HepG2 (cell line): ENCODE measurements around the gene SLC22A13. TPM values are rescaled to one million over a fixed set of nuclear protein-coding genes. Genes with fewer than 3 reads are reported as not detected.

Experiments
- ATAC-seq: fragments of 200-7000 bp; cut with Tn5 transposase; 3 replicates; pipeline ENCODE4 v1.9.1; 2020; ENCODE audit warnings: mild to moderate bottlenecking, moderate library complexity
- BruUV-seq: library from RNA; stranded (reverse); fragments of 400-500 nt; replicated peaks from 2 replicates; lab custom pipeline; 2021; lab: Mats Ljungman, UMichigan
- CTCF ChIA-PET: fragments of 300-600 bp; formaldehyde crosslinking; extraction: SDS; loops from one replicate; lab custom pipeline; 2021; ENCODE audit warnings: low total read pairs, inconsistent platforms, low intra/inter-chr PET ratio; lab: Yijun Ruan, JAX
- POLR2A ChIA-PET: fragments of 350-600 bp; sonication (Branson Sonifier 250); formaldehyde crosslinking; loops from one replicate; lab custom pipeline; 2020; ENCODE audit warnings: antibody characterized with exemption, inconsistent platforms; lab: Yijun Ruan, JAX
- DNase-seq: peaks from one replicate; pipeline ENCODE4 v3.0.0-alpha.2; 2015; ENCODE audit warnings: low spot score
- FAIRE-seq: peaks from 3 replicates; lab custom pipeline; 2011; peaks lifted over from hg19 to GRCh38; lab: Jason Lieb, UNC
- H2AFZ ChIP-seq: one replicate; pipeline ENCODE4 v1.6.1; 2011; ENCODE audit warnings: low read length, inconsistent platforms
- H3K27ac ChIP-seq: fragments of 300-600 bp; 3 replicates; pipeline ENCODE4 v1.8.0; 2011; ENCODE audit warnings: mixed run types, mild to moderate bottlenecking, mixed read lengths, low read length, inconsistent platforms; ENCODE audit not compliant: insufficient read depth; ENCODE audit errors: extremely low read length
- H3K27me3 ChIP-seq, 2 experiments: fragments of 200-600 bp in 1 of 2; 2 replicates in 1 of 2; 3 replicates in 1 of 2; pipeline versions ENCODE4 v1.6.0 to v1.8.0; 2011; ENCODE audit warnings: low read length in 2 of 2, mild to moderate bottlenecking in 2 of 2, moderate library complexity in 2 of 2, inconsistent platforms in 1 of 2; ENCODE audit not compliant: insufficient read depth in 2 of 2, control insufficient read depth in 1 of 2
- H3K36me3 ChIP-seq, 2 experiments: fragments of 200-600 bp in 1 of 2; replicated peaks in 1 of 2; 2 replicates in 1 of 2; 3 replicates in 1 of 2; pipeline versions ENCODE4 v1.5.1 to v1.8.0; 2011; ENCODE audit warnings: low read length in 2 of 2, inconsistent platforms in 1 of 2; ENCODE audit not compliant: insufficient read depth in 2 of 2, control insufficient read depth in 1 of 2
- H3K4me1 ChIP-seq: 2 replicates; pipeline ENCODE4 v1.5.1; 2012; ENCODE audit warnings: low read length, inconsistent platforms; ENCODE audit not compliant: insufficient read depth
- H3K4me2 ChIP-seq: 2 replicates; pipeline ENCODE4 v1.6.0; 2011; ENCODE audit warnings: low read depth, low read length, inconsistent platforms
- H3K4me3 ChIP-seq, 3 experiments: fragments of 200-600 bp in 1 of 3; sonication (generic), shearing (Covaris generic) in 1 of 3; replicated peaks in 1 of 3; 2 replicates each; pipeline ENCODE4 v1.5.1; 2011 to 2016; ENCODE audit warnings: low read length in 3 of 3, inconsistent platforms in 2 of 3, low read depth in 2 of 3, mild to moderate bottlenecking in 2 of 3, control low read depth in 1 of 3, mixed read lengths in 1 of 3; ENCODE audit not compliant: insufficient read depth in 1 of 3
- H3K79me2 ChIP-seq: one replicate; pipeline ENCODE4 v1.6.1; 2011; ENCODE audit warnings: low read length, inconsistent platforms; ENCODE audit not compliant: insufficient read depth
- H3K9ac ChIP-seq: 2 replicates; pipeline ENCODE4 v1.6.0; 2011; ENCODE audit warnings: mild to moderate bottlenecking, low read depth, low read length, inconsistent platforms; ENCODE audit not compliant: insufficient read depth
- H3K9me3 ChIP-seq: 2 replicates; pipeline ENCODE4 v1.5.1; 2012; ENCODE audit warnings: mild to moderate bottlenecking, low read length
- H4K20me1 ChIP-seq: 2 replicates; pipeline ENCODE4 v1.6.0; 2011; ENCODE audit warnings: inconsistent platforms, mild to moderate bottlenecking, low read length, moderate library complexity; ENCODE audit not compliant: insufficient read depth
- CEBPG ChIP-seq: IDR thresholded peaks from 2 replicates; pipeline ENCODE4 v1.6.1; 2016
- FOSL2 ChIP-seq: sonication (generic); formaldehyde crosslinking; IDR thresholded peaks from 2 replicates; pipeline ENCODE4 v1.4.0; 2020; ENCODE audit warnings: missing genetic modification reagents
- GABPA ChIP-seq, 2 experiments: IDR thresholded peaks; 2 replicates each; pipeline ENCODE4 v1.6.1; 2011 to 2016; ENCODE audit warnings: low read depth in 2 of 2, low read length in 1 of 2, missing biosample characterization in 1 of 2, missing genetic modification characterization in 1 of 2
- ISX ChIP-seq: sonication (generic); formaldehyde crosslinking; conservative IDR thresholded peaks from 2 replicates; pipeline ENCODE4 v1.5.0; 2020; ENCODE audit warnings: missing genetic modification reagents
- MIXL1 ChIP-seq: IDR thresholded peaks from 2 replicates; pipeline ENCODE4 v1.6.1; 2016
- RBM39 ChIP-seq: fragments of 200-400 bp; formaldehyde crosslinking; IDR thresholded peaks from one replicate; pipeline ENCODE4 v1.6.1; 2018; ENCODE audit warnings: antibody characterized with exemption, mild to moderate bottlenecking, low read depth, low read length; ENCODE audit not compliant: poor library complexity, severe bottlenecking
- RELA ChIP-seq: sonication (generic); formaldehyde crosslinking; IDR thresholded peaks from 2 replicates; pipeline ENCODE4 v1.4.0; 2020; ENCODE audit warnings: missing genetic modification reagents
- THAP8 ChIP-seq: sonication (generic); formaldehyde crosslinking; IDR thresholded peaks from 2 replicates; pipeline ENCODE4 v1.5.1; 2020; ENCODE audit warnings: missing genetic modification reagents, mild to moderate bottlenecking, borderline replicate concordance
- ZFP37 ChIP-seq: sonication (generic); formaldehyde crosslinking; IDR thresholded peaks from 2 replicates; pipeline ENCODE4 v1.4.0; 2020; ENCODE audit warnings: missing genetic modification reagents, borderline replicate concordance
- ZNF549 ChIP-seq: sonication (generic); formaldehyde crosslinking; IDR thresholded peaks from 2 replicates; pipeline ENCODE4 v1.5.0; 2020; ENCODE audit warnings: missing genetic modification reagents
- ZNF766 ChIP-seq: sonication (generic); formaldehyde crosslinking; IDR thresholded peaks from 2 replicates; pipeline ENCODE4 v1.5.0; 2020; ENCODE audit warnings: missing genetic modification reagents, borderline replicate concordance
- ZNF879 ChIP-seq: sonication (generic); formaldehyde crosslinking; IDR thresholded peaks from 2 replicates; pipeline ENCODE4 v1.8.1; 2023; ENCODE audit warnings: missing genetic modification reagents
- ZXDC ChIP-seq: sonication (generic); formaldehyde crosslinking; IDR thresholded peaks from 2 replicates; pipeline ENCODE4 v1.5.0; 2020; ENCODE audit warnings: mild to moderate bottlenecking, missing genetic modification reagents
- WGBS: methylation state at CpG from one replicate; pipeline ENCODE4 v1.1.6; 2017; ENCODE audit warnings: low lambda C conversion rate; 5-methylcytosine and 5-hydroxymethylcytosine counted together
- in situ Hi-C: cut with HindIII; loops from 2 replicates; pipeline ENCODE4 v1.10.0; 2017; ENCODE audit warnings: low pct_unique_long_range_greater_than_20kb; ENCODE audit not compliant: extremely low pct_ligation_motif_present
- intact Hi-C: fragments of 100-400 bp; cut with micrococcal nuclease; formaldehyde crosslinking; loops from one replicate; pipeline ENCODE4 v1.10.0; 2022; ENCODE audit not compliant: unreplicated experiment
- polyA plus RNA-seq, 8 experiments: library from polyadenylated mRNA; depleted of rRNA in 3 of 8; stranded (reverse) in 7 of 8; unstranded in 1 of 8; fragments of >200 nt; fragmentation: Illumina TruSeq in 4 of 8; extraction: Trizol in 4 of 8; gene quantifications; 2 replicates each; pipeline versions ENCODE4 v1.2.1 to v1.2.3, GENCODE V29; 2011 to 2016; ENCODE audit warnings: low read depth in 4 of 8, missing spikeins in 1 of 8, mixed read lengths in 1 of 8; ENCODE audit not compliant: insufficient read depth in 1 of 8
- total RNA-seq, 5 experiments: library from RNA; depleted of rRNA; stranded (reverse); fragments of >200 nt; fragmentation: Illumina TruSeq; extraction: Trizol; gene quantifications; 2 replicates each; pipeline ENCODE4 v1.2.3, GENCODE V29; 2016; ENCODE audit warnings: low read depth in 1 of 5

SLC22A13 gene
- total and polyA plus RNA-seq, 2 of the 13 experiments (the other 11 are each of a cell fraction or from before 2014, with no cell fraction given), result 0.20 TPM; not detected in 1

GRCh38 chr3:38254872-38255271 is 10.7 kb upstream of the SLC22A13 start:
- H2AFZ ChIP-seq, result no peak overlapping the region
- DNase-seq (no peak), ATAC-seq (no peak), FAIRE-seq (no peak)
- H3K9ac ChIP-seq, result no peak overlapping the region
- no peak overlapping the region for H3K4me2 ChIP-seq
- ChIA-PET CTCF (no interaction called here), POLR2A (no interaction called here)
- no peak for TF ChIP-seq THAP8 (CRISPR knock-in tag)
- no peak for TF ChIP-seq ZXDC (CRISPR knock-in tag)
- no peak for TF ChIP-seq RBM39
- no peak for TF ChIP-seq ZNF549 (CRISPR knock-in tag)
- TF ChIP-seq CEBPG (CRISPR knock-in tag), result no peak
- no peak for TF ChIP-seq MIXL1
- no peak for TF ChIP-seq GABPA (IDR thresholded peaks at IDR 0.05; ENCODE audit: low read depth, low read length)
- TF ChIP-seq GABPA (CRISPR knock-in tag; IDR thresholded peaks at IDR 0.05; ENCODE audit: low read depth), result no peak
- TF ChIP-seq ZNF879 (CRISPR knock-in tag), result no peak
- no peak for TF ChIP-seq ISX (CRISPR knock-in tag)
- TF ChIP-seq RELA (CRISPR knock-in tag), result no peak
- no peak for TF ChIP-seq ZNF766 (CRISPR knock-in tag)
- no peak for TF ChIP-seq FOSL2
- no peak for TF ChIP-seq ZFP37 (CRISPR knock-in tag)
- H3K9me3 ChIP-seq, result no peaks in the 10 kb centered on the region
- H3K27me3 ChIP-seq, result no peaks in the 10 kb centered on the region
- no peaks in the 10 kb centered on the region for H4K20me1 ChIP-seq
- intact Hi-C loops, result no loop called here
- no peak overlapping the region for H3K4me3 ChIP-seq
- H3K27ac ChIP-seq, result no peak overlapping the region
- peaks cover 18% of the 10 kb centered on the region for H3K4me1 ChIP-seq
- peaks cover 15 to 47% of the 10 kb centered on the region in 2 experiments; a peak in 4 of 5 replicates for H3K36me3 ChIP-seq
- WGBS, result 91% methylated on average over 2 of the region's 2 CpGs
- H3K79me2 ChIP-seq, result no peaks in the 10 kb centered on the region
- no TSS peak for BruUV-seq
- in situ Hi-C loops, result no loop called here
